Fibroblast of lung (primary cell): ENCODE data around the gene PRKAR1B. TPM values are rescaled to one million over a fixed set of nuclear protein-coding genes. Genes with fewer than 3 reads are reported as not detected.
A peak's percentile ranks its signal among the peaks of the same experiment; 100 is the strongest.

Source experiments
- DNase-seq, 2 donors: peaks; one replicate each; pipeline versions ENCODE4 v3.0.0 to v3.0.0-alpha.2; 2010; ENCODE audit warnings: low read depth in 2 of 2
- H2AFZ ChIP-seq: 2 replicates; pipeline ENCODE4 v1.5.1; 2012; ENCODE audit warnings: low read length, control low read depth, inconsistent platforms
- H3K27ac ChIP-seq: 2 replicates; pipeline ENCODE4 v1.5.1; 2011; ENCODE audit warnings: low read length, control low read depth; ENCODE audit not compliant: insufficient read depth
- H3K27me3 ChIP-seq: 2 replicates; pipeline ENCODE4 v1.5.1; 2011; ENCODE audit warnings: mild to moderate bottlenecking, low read length; ENCODE audit not compliant: control insufficient read depth, insufficient read depth
- H3K36me3 ChIP-seq: 2 replicates; pipeline ENCODE4 v1.5.1; 2011; ENCODE audit warnings: low read length; ENCODE audit not compliant: control insufficient read depth, insufficient read depth
- H3K4me1 ChIP-seq: 2 replicates; pipeline ENCODE4 v1.5.1; 2011; ENCODE audit warnings: low read length; ENCODE audit not compliant: control insufficient read depth, insufficient read depth; ENCODE audit errors: extremely low read depth
- H3K4me2 ChIP-seq: 2 replicates; pipeline ENCODE4 v1.5.1; 2011; ENCODE audit warnings: low read length, control low read depth; ENCODE audit not compliant: insufficient read depth; ENCODE audit errors: extremely low read depth
- H3K4me3 ChIP-seq, 4 experiments: fragments of 200-600 bp in 1 of 4; sonication (generic) in 1 of 4; replicated peaks in 1 of 4; 2 replicates each; pipeline ENCODE4 v1.5.1; 2011 to 2016; ENCODE audit warnings: low read length in 4 of 4, low read depth in 3 of 4, mild to moderate bottlenecking in 3 of 4, control low read depth in 2 of 4, inconsistent platforms in 1 of 4, mixed read lengths in 1 of 4; ENCODE audit not compliant: insufficient read depth in 1 of 4; ENCODE audit errors: control extremely low read depth in 1 of 4
- H3K79me2 ChIP-seq: 2 replicates; pipeline ENCODE4 v1.5.1; 2012; ENCODE audit warnings: mild to moderate bottlenecking, low read length, inconsistent platforms; ENCODE audit not compliant: control insufficient read depth, insufficient read depth
- H3K9ac ChIP-seq: 2 replicates; pipeline ENCODE4 v1.5.1; 2011; ENCODE audit warnings: mild to moderate bottlenecking, low read length, control low read depth; ENCODE audit not compliant: insufficient read depth
- H3K9me3 ChIP-seq: 2 replicates; pipeline ENCODE4 v1.5.1; 2012; ENCODE audit warnings: low read depth, low read length; ENCODE audit not compliant: control insufficient read depth, insufficient read depth
- H4K20me1 ChIP-seq: 2 replicates; pipeline ENCODE4 v1.5.1; 2011; ENCODE audit warnings: low read length; ENCODE audit not compliant: control insufficient read depth, insufficient read depth; ENCODE audit errors: extremely low read depth
- CTCF ChIP-seq, 2 donors: IDR thresholded peaks in 1 of 2; conservative IDR thresholded peaks in 1 of 2; 1 replicate in 1 of 2; 2 replicates in 1 of 2; pipeline ENCODE4 v1.5.1; 2011 to 2012; ENCODE audit warnings: low read length in 2 of 2, control low read depth in 1 of 2, inconsistent platforms in 1 of 2, low read depth in 1 of 2, mild to moderate bottlenecking in 1 of 2
- EZH2 ChIP-seq: IDR thresholded peaks from 2 replicates; pipeline ENCODE4 v1.5.1; 2012; ENCODE audit warnings: low read length, control low read depth, mild to moderate bottlenecking; ENCODE audit errors: missing control alignments
- polyA plus RNA-seq, 2 donors: library from polyadenylated mRNA; depleted of rRNA in 1 of 2; stranded (reverse) in 1 of 2; unstranded in 1 of 2; fragments of >200 nt; gene quantifications; 2 replicates each; pipeline ENCODE4 v1.2.1, GENCODE V29; 2011 to 2012; ENCODE audit warnings: missing spikeins in 1 of 2
- total RNA-seq: library from RNA; depleted of rRNA; stranded (reverse); fragments of >200 nt; gene quantifications from 2 replicates; pipeline ENCODE4 v1.2.1, GENCODE V29; 2014

PRKAR1B gene
- total and polyA plus RNA-seq, 2 donors (not counting 1 experiment from before 2014, with no cell fraction given): 12.7 to 14.5 TPM

DNA sequence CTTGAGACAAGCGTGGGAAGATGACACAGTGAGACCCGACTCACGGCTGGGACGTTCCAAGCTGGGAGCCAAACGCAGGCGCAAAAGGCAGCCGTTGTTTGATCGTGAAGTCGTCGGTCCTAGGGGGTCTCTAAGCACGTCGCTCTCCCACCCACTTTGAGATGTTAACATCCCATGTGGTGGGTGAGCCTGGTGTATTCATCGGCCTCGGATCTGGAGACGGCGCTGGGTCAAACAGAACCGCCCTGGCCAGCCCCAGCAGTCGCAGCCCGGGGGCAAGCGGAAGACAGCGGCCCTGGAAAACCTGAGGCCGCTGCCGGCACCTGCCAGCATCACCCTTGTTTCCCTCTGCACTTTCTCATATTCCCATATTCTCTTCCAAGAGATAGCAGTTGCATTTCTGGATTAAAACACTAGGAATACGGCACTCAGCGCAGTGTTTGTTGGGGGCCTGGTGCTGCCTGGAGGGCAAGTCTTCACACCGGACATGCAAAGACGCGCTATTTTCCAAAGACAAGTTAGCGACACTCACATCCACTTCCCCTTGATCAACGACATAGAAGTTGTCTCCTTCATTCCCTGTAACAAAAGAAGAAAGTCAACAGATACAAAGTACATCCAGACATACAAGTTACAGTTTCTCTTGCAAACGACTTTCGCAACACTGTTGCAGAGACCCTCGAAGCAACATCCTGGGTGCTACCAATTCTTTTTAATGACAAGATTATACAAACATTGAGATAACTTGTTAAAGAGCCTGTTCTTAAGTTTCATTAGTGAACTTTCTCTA lies 121.2 kb downstream of the PRKAR1B start:
- H3K79me2 ChIP-seq: no peaks in the 10 kb centered on the region
- no peaks in the 10 kb centered on the region for H3K36me3 ChIP-seq
- TF ChIP-seq EZH2: no peak
- no peak for TF ChIP-seq CTCF (conservative IDR thresholded peaks at IDR 0.05 in 1 of 2, IDR thresholded peaks at IDR 0.05 in 1 of 2; ENCODE audit: low read depth in 1 of 2, low read length in 2 of 2)
- H2AFZ ChIP-seq: no peak overlapping the region
- no peaks in the 10 kb centered on the region for H3K27me3 ChIP-seq
- no peak for DNase-seq
- no peak overlapping the region for H3K4me2 ChIP-seq
- no peak overlapping the region for H3K4me3 ChIP-seq
- H3K4me1 ChIP-seq: no peaks in the 10 kb centered on the region
- no peaks in the 10 kb centered on the region for H3K9me3 ChIP-seq
- H3K9ac ChIP-seq: no peak overlapping the region
- no peak overlapping the region for H3K27ac ChIP-seq
- no peaks in the 10 kb centered on the region for H4K20me1 ChIP-seq

- Histone ChIP-seq H3K4me1 (no peaks in the 10 kb centered on the region), H3K27ac (no peak overlapping the region), H3K27me3 (no peaks in the 10 kb centered on the region), H3K4me2 (no peak overlapping the region), H3K9me3 (no peaks in the 10 kb centered on the region), H3K4me3 (no peak overlapping the region), H4K20me1 (no peaks in the 10 kb centered on the region), H3K79me2 (no peaks in the 10 kb centered on the region), H3K9ac (no peak overlapping the region), H2AFZ (no peak overlapping the region), H3K36me3 (no peaks in the 10 kb centered on the region)
- DNase-seq: no peak
- TF ChIP-seq CTCF (conservative IDR thresholded peaks at IDR 0.05 in 1 of 2, IDR thresholded peaks at IDR 0.05 in 1 of 2; ENCODE audit: low read depth in 1 of 2, low read length in 2 of 2) (no peak), EZH2 (no peak)
Observed at GRCh38 chr7:604884-605531, 122.1 kb downstream of the PRKAR1B start.

- peak; percentile 28 to 89 for DNase-seq
- H3K27ac ChIP-seq: no peak overlapping the region
- no peaks in the 10 kb centered on the region for H3K9me3 ChIP-seq
- no peak overlapping the region for H3K4me2 ChIP-seq
- no peaks in the 10 kb centered on the region for H3K36me3 ChIP-seq
- H3K9ac ChIP-seq: no peak overlapping the region
- TF ChIP-seq EZH2: no peak
- TF ChIP-seq CTCF (conservative IDR thresholded peaks at IDR 0.05 in 1 of 2, IDR thresholded peaks at IDR 0.05 in 1 of 2; ENCODE audit: low read depth in 1 of 2, low read length in 2 of 2): no peak
- H3K79me2 ChIP-seq: no peaks in the 10 kb centered on the region
- no peaks in the 10 kb centered on the region for H3K4me1 ChIP-seq
- H4K20me1 ChIP-seq: no peaks in the 10 kb centered on the region
- no peaks in the 10 kb centered on the region for H3K27me3 ChIP-seq
- H2AFZ ChIP-seq: no peak overlapping the region
- H3K4me3 ChIP-seq: no peak overlapping the region
Observed at GRCh38 chr7:604001-604883, 122.8 kb downstream of the PRKAR1B start.
